ENCODE results near the gene HSD17B13.

Gene HSD17B13

DNA sequence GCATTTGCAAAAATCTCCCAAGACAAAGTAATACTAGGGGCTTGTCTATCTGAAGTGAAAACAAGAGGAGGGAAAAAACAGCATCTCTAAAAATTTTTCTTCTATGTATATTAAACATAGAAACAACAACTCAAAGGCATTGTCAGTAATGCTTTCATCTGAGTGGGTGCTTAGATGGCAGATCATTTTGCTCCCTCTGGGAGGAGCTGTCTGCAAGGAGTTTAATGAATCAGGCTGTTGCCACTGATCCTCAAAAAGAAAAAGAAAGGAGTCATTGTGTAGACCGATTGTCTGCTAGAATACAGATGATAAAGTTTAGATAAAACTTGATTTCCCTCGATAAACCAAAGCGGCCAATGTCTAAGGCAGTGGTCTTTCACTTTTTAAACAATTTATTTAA lies 52.5 kb downstream of the HSD17B13 start:
- DNase-seq (ENCODE audit: low read depth) = no peak
- no peak overlapping the region for H3K4me3 ChIP-seq (ENCODE audit: low read length)
- TF ChIP-seq, protein P1, sequence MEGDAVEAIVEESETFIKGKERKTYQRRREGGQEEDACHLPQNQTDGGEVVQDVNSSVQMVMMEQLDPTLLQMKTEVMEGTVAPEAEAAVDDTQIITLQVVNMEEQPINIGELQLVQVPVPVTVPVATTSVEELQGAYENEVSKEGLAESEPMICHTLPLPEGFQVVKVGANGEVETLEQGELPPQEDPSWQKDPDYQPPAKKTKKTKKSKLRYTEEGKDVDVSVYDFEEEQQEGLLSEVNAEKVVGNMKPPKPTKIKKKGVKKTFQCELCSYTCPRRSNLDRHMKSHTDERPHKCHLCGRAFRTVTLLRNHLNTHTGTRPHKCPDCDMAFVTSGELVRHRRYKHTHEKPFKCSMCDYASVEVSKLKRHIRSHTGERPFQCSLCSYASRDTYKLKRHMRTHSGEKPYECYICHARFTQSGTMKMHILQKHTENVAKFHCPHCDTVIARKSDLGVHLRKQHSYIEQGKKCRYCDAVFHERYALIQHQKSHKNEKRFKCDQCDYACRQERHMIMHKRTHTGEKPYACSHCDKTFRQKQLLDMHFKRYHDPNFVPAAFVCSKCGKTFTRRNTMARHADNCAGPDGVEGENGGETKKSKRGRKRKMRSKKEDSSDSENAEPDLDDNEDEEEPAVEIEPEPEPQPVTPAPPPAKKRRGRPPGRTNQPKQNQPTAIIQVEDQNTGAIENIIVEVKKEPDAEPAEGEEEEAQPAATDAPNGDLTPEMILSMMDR (conservative IDR thresholded peaks at IDR 0.05; ENCODE audit: low read depth, low read length) = peak; percentile 74

DNA sequence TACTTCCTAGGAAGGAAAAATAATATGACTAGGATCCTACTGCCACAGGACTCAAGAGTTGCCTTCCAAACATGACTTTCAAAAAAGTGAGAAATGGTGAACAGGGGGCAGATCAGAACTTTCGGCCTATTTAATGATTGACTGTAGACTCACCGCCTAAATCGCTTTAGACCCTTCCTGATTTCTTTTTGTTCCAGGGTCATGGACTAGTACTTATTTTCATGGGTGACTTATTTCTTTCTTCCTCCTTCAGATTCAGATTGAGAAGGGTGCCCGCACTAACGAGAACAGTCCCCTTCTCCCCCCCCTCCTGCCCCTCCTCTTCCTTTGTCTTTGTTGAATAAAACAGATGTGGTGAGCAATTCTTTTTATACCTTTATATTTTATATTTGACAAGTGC lies 54.3 kb downstream of the HSD17B13 start:
- no peak overlapping the region for H3K4me3 ChIP-seq (ENCODE audit: low read length)
- DNase-seq (ENCODE audit: low read depth) = no peak
- TF ChIP-seq, protein P1 (conservative IDR thresholded peaks at IDR 0.05; ENCODE audit: low read depth, low read length) = no peak

DNA sequence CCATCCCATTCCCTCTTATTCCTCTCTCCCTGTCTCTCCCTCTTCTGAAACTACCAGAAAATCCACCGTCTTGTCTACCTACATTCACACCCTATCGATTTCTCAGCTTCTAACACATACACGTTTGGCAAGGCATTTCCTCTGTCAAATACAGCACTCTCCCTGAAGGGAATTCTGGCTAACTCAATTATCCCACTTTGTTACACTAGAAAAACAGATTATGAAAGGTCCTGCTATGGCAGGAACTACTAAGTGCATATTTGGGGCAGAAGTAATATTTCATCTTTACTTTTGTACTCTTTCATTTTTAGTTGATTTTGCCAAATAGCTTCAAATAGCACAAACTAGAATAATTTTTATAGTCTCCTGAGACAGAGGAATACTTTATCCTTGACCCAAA lies 55.7 kb downstream of the HSD17B13 start:
- H3K4me3 ChIP-seq (ENCODE audit: low read length) = no peak overlapping the region
- no peak for DNase-seq (ENCODE audit: low read depth)
- TF ChIP-seq, protein P1 (conservative IDR thresholded peaks at IDR 0.05; ENCODE audit: low read depth, low read length) = no peak

DNA sequence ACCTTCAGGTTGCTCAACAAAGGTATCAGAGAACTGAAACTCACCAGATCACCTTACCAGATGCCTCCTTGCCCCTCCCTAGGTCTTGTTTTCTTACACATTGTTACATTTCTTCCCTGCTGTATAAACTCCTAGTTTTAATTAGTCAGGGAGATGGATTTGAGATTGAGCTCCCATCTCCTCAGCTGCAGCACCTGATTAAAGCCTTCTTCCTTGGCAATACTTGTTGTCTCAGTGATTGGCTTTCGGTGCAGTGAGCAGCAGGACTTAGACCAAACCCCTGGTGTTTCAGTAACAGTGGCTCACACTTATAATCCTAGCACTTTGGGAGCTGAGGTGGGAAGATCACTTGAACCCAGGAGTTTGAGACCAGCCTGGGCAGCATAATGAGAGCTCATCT lies 59.8 kb downstream of the HSD17B13 start:
- H3K4me3 ChIP-seq (ENCODE audit: low read length) = no peak overlapping the region
- DNase-seq (ENCODE audit: low read depth) = no peak
- TF ChIP-seq, protein P1 (conservative IDR thresholded peaks at IDR 0.05; ENCODE audit: low read depth, low read length) = no peak

DNA sequence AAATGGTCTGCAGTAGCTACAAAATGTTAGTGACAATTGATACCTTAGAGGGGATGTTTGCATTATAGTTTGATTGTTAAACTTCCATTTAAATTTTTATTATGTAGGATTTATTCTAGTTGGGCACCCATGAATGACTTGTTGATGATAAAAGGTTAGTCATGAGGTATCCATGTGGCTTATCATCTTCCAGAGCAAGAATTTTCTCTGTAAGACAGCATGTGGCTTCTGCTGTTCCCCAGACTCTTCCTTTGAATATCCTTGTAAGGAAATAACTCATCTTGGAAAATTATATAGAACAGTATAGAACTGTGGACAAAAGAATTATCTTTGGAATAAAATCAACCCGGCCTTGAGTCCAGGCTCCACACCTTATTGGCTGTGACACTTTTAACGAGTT lies 62.2 kb downstream of the HSD17B13 start:
- DNase-seq (ENCODE audit: low read depth) = no peak

DNA sequence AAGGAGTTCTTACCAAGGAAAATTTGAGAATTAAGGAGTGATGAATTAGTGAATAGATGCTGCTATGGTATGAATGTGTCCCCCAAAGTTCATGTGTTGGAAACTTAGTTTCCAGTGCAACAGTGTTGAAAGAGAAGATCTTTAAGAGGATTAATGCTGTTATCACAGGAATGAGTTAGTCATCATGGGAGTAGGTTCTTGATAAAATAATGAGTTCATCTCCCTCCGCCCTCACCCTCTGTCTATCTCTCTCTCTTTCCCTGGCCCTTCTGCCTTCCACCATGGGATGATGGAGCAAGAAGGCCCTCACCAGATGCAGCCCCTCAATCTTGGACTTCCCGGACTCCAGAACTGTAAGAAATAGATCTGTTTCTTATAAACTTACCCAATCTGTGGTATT lies 64.0 kb downstream of the HSD17B13 start:
- DNase-seq (ENCODE audit: low read depth) = no peak
- no peak overlapping the region for H3K4me3 ChIP-seq (ENCODE audit: low read length)
- TF ChIP-seq, protein P1 (conservative IDR thresholded peaks at IDR 0.05; ENCODE audit: low read depth, low read length) = no peak

More for the DNA sequence above, 62.2 kb downstream of the HSD17B13 start:
- no peak overlapping the region for H3K4me3 ChIP-seq (ENCODE audit: low read length)
- TF ChIP-seq, protein P1 (conservative IDR thresholded peaks at IDR 0.05; ENCODE audit: low read depth, low read length) = no peak

DNA sequence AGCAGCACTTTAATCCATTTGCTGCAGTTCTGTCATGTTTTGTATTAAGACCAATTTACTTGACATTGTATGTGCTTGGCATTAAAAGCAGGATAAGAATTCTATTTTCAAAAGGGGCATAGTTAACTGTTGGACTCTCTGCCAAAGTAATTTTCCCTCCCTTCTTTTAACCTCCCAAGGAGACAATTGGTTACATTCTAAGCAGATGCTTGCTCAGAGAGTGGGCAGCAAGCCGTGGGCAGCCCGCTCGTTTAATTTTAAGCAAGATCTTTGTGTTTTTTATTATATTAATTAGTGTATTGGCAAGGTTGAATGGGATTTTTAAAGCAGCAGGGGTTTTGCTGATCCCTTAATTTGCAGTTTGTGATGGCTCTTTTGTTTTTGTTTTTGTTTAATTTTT lies 65.2 kb downstream of the HSD17B13 start:
- no peak overlapping the region for H3K4me3 ChIP-seq (ENCODE audit: low read length)
- no peak for DNase-seq (ENCODE audit: low read depth)
- TF ChIP-seq, protein P1 (conservative IDR thresholded peaks at IDR 0.05; ENCODE audit: low read depth, low read length) = no peak
